HG03378 (cell line): ENCODE results near the gene CYP2C8.
"Not testable (repeated sequence)": the region's sequence is repeated elsewhere in the genome, so short reads cannot be mapped to it uniquely, and the experiment has no call there.

Source experiments
- ATAC-seq: cut with Tn5 transposase; IDR thresholded peaks from one replicate; pipeline ENCODE4 v1.9.1; 2021; ENCODE audit warnings: mild to moderate bottlenecking, moderate library complexity; ENCODE audit not compliant: unreplicated experiment

CYP2C8 gene

DNA sequence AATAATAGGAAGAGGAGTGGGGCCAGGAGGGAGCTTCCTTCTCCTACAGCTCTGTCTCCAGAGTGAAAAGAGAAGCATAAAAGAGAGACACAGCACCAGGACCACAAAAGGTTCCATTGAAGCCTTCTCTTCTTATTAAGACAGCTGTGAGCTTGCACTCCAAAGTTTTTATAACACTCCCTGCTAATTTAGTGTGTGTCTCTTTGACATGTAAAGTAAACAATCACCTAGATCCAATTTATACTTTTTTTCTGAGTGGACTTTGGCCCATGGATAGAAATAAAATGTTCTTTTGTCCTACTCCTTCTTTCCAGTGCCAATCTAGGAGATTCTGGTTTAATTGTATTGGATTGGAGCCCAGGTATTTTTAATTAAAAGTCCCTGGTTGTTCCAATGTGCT lies at the start of gene CYP2C8:
TSS of gene CYP2C8 (minus strand) at position 212 of the 400 bp plus-strand sequence. CDS start at position 117, 95 bp downstream.
- ATAC-seq = no peak

DNA sequence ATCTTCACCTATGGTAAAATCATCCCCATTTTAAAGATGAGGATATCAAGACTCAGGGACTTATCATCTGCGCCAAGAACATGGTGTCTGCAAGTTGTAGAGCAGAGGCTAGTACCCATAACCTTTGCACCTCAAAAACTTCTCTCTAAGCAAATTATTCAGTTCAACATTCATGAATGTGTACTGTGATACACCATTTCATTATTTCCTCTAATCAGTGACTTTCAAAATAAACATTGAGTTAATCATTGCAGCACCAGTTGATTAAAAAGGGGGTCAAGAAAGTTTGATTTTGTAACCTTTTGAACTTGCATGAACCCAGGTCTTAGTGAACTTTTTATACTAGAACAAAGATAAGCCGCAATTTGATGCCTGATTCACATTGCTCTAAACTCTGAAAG lies 47.6 kb upstream of the CYP2C8 start:
- ATAC-seq = no peak

DNA sequence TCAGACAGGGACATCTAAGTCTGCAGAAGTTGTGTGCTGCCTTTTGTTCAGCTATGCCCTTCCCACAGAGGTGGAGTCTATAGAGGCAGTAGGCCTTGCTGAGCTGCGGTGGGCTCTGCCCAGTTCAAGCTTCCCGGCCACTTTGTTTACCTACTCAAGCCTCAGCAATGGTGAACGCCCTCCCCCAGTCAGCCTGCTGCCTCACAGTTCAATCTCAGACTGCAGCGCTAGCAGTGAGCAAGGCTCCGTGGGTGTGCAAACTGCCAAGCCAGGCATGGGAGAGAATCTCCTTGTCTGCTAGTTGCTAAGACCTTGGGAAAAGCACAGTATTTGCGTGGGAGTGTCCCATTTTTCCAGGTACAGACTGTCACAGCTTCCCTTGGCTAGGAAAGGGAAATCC lies 41.5 kb upstream of the CYP2C8 start:
- ATAC-seq = not testable (repeated sequence)

DNA sequence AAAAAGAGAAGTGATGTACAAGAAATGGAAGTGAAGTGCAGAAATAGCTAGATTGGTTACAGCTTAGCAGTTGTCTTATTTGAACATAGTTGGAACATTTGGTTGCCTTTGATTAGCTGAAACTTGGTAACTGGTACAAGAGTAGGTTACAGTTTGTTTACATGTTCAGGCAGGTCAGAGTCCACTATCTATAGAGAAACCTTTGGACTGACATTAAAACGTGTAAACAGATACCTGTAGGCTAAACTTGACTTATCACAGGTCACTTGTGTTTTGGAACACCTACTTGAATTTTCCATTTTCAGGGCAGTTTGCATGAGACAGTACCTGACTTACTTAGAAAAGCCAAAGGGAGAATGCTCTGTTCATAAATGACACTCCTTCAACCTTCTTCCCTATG lies 28.5 kb upstream of the CYP2C8 start:
- ATAC-seq = no peak

DNA sequence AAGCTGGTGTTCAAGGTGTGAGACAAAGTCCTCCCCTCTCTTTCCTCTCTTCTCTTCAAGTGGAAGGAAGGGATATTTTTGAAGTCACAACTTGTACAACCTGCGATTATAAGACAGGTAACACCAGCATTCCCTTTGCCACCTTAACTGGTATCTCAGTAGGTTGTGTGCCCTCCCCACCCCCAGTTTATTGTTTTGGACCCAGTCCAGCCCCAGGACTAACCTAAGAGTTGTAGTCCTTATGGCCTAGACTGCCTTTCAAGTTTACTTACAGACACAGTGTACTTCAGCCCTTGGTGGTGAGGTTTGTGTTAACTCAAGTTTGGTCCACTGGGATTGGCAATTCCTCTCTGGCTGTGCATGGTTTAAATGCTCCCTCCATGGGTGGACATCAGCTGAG lies 26.8 kb upstream of the CYP2C8 start:
- ATAC-seq = no peak

DNA sequence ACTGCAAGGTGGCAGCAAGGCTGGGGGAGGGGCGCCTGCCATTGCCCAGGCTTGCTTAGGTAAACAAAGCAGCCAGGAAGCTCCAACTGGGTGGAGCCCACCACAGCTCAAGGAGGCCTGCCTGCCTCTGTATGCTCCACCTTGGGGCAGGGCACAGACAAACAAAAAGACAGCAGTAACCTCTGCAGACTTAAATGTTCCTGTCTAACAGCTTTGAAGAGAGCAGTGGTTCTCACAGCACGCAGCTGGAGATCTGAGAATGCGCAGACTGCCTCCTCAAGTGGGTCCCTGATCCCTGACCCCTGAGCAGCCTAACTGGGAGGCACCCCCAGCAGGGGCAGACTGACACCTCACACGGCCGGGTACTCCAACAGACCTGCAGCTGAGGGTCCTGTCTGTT lies 10.3 kb upstream of the CYP2C8 start:
- ATAC-seq = not testable (repeated sequence)

DNA sequence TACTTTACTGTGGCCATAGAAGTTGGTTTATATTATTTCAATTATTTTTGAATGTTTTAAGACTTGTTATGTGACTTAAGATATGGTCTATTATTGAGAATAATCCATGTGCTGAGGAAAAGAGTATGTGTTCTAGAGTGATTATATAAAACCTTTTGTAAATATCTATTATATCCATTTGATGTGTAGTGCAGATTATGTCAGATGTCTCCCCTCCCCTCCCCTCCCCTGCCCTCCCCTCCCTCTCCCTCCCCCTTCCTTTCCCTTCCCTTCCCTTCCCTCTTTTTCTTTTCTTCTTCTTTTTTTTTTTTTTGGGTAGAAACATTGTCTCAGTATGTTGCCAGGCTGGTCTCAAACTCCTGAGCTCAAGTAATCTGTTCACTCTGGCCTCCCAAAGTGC lies 8.3 kb upstream of the CYP2C8 start:
- no peak for ATAC-seq

DNA sequence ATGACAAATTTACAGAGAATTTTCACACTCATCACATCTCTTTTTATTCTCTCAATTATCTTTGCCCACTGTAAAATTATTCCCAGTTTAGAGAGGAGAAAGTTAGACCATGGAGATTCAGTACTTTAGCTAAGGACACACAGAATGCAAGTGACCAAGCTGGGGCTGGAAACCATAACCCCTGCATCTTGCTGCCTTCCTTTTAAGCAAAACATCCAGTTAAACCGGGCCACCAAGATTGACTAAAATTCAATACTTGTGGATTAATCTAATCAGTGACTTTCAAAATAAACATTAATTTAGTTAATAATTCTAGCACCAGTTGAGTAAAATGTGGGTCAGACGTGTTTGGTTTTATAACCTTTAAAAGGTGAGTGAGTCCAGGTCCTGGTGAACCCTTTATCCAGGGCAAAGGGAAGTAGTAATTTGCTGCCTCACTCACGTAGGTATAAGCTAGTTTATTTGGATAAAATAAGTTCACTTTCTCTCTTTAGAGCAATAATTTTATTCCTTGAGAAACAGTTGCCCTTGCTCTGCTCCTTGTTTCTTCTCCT lies 1.9 kb upstream of the CYP2C8 start:
- no peak for ATAC-seq

DNA sequence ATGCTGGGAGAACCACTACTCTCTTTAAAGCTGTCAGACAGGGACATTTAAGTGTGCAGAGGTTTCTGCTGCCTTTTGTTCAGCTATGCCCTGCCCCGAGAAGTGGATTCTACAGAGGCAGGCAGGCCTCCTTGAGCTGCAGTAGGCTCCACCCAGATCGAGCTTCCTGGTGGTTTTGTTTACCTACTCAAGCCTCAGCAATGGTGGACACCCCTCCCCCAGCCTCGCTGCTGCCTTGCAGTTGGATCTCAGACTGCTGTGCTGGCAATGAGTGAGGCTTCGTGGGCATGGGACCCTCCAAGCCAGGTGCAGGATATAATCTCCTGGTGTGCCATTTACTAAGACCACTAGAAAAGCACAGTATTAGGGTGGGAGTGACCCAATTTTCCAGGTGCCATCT lies 5.2 kb downstream of the CYP2C8 start:
- not testable (repeated sequence) for ATAC-seq

DNA sequence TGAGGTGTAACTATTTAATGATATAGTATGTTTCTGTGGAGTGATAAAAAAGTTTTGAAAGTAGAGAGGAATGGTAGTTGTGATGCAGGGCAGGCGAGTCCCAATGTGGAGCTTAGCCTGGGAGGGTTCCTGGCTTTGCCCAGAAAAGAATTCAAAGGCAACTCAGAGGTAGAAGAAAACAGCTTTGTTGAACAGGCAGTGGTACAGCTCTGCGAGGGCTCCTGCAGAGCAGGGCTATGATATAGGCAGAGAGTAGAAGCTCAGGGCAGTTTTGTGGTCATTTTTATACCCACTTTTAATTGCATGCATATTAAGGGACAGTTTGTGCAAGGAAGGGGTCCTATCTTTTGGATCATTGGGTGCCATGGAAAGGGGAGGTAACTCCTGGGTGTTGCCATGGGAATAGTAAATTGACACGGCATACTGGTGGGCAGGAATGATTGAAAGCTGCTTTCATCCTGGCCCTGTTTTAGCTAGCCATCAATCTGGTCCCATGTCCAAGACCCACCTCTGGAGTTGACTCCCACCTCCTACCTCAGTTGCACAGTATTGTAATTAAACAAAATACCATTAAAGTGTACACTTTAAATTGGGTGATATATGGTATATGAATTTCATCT lies 12.4 kb downstream of the CYP2C8 start:
- ATAC-seq = no peak

DNA sequence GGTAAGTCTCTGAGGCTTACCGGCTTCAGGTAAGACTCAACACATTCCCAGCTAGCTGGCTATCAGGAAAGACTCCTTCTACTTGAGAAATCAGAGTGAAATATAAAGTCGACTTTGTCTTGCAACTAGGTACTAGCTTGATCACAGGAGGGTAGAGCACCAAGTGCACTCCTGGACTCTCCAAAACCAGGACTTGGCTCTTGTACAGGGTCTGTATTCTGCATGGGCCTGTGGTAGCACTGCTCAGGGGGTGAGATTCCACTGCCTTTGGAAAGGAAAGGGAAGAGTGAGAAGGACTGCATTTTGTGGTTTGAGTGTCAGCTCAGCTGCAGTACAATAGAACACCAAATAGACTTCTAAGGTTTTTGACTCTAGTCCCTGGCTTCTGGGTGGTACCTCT lies 19.4 kb downstream of the CYP2C8 start:
- no peak for ATAC-seq

DNA sequence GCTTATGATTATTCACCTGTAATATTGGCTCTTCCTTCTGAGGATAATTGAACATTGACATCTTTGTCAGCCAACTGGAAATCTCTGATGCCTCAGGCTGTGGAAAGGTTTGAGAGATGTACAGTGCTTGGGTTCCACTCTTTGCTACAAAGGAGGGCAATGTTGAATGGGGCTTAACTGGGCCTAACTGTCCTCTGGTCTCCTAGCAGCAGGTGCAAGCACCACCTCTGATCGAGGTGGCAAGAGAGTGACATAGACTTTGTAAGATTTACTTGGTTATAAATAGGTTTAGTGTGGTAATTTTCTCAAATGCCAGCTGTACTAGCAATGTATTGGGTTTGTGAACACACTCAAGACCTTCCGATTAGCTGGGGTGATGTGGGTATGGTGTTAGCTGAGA lies 21.1 kb downstream of the CYP2C8 start:
- ATAC-seq = no peak

DNA sequence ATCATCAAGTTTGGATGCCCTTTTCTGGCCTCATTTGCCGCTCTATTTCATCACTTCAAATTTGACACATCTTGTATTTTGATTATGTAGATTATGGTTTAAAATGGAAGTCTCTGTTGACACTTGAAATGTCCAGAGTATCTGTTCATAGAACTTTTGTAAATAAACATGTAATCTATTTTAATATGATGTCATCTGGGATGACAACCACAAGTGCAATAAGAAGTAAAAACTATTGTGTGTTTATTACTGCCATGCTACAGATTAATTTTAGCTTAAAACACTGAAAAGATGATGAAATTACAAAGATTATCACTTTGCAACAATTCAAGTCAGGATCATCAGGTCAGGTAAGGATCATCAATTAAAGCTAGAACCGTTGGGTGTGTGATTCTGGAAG lies 30.0 kb downstream of the CYP2C8 start:
- ATAC-seq = no peak

DNA sequence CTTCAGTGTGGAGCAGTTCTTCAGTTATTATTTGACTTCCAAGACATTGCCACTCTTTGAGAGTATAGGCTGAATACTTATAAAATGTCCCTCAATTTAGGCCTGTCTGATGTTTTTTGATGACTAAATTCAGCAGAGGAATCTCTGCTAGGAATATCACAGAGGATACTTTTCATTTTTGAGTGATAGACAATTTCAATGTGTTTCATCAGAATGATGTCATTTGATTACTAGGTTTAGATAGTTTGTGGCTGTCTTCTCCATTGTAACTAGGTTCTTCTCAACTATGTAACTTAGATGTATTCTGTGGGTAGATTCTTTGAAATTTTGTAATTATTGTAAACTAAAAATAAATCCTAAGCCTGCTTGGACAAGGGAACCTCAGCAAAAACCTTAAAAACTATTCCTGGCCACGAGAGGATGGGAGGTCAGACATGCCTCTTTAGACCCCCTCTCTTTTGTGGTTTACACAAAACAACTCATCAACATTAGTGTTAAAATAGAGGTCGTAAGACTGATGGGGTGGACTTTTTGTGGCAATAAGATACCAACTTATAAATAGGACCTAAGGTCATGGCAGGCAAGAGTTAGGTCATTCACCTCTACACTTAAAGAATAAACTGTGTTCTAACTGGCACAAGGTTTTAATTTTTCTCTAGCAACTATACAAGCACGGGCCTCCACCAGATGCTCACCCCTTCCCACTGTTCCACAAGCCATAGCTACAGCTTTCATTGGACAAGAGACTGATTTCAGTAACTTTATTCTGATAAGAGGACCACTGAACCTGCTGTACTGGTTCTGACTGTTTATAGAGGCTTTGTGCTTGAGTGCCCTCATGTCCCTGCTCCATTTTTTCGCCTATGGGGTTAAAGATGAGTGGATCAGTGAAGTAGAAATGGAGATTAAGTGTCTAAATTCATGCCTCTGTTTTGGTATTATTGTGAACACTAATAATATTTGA lies 33.7 kb downstream of the CYP2C8 start:
- ATAC-seq = no peak

DNA sequence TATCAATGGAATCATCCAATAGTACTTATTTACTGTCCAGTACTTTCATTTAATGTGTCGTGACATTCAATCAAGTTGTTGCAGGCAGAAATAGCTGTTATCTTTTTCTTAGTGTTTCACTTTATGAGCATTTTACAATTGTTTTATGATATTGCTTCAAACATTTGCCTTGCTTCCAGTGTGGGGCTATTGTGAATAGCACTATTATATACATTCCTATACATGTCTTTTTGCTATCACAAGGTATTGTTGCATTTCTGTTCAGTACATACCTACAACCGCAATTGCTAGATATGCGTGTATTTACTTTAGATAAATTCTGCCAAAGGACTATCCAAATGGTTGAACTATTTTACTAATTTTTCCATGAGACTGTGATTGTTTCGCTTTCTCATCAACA lies 34.9 kb downstream of the CYP2C8 start:
- ATAC-seq = no peak

DNA sequence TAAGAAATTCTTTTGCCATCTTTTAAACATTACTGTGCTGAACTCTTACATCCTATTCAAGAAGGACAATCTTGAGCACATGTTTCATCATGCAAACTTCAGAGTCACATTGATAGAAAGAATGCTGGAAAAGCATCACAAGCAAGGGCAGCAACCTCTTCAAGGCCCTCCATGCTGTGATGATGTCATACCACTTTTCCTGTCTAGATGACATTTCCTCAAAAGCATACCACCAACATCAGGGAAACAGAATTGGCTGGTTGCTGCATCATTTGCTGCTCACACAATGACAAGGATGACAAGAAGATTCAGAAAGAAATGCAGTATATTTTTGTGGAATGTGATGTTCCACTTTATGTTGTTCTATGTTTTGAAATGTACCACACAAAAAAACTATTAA lies 37.6 kb downstream of the CYP2C8 start:
- ATAC-seq = no peak

DNA sequence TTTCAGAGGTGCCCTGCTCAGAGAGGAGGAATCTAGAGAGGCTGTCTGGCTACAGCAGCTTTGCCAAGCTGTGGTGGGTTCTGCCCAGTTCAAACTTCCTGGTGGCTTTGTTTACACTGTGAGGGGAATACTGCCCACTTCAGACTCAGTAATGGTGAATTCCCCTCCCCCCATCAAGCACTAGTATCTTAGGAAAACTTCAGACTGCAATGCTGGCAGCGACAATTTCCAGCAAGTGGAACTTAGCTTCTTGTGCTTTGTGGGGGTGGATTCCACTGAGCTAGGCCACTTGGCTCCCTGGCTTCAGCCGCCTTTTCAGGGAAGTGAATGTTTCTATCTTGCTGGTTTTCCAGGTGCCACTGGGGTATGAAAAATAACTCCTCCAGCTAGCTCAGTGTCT lies 42.8 kb downstream of the CYP2C8 start:
- ATAC-seq = no peak

DNA sequence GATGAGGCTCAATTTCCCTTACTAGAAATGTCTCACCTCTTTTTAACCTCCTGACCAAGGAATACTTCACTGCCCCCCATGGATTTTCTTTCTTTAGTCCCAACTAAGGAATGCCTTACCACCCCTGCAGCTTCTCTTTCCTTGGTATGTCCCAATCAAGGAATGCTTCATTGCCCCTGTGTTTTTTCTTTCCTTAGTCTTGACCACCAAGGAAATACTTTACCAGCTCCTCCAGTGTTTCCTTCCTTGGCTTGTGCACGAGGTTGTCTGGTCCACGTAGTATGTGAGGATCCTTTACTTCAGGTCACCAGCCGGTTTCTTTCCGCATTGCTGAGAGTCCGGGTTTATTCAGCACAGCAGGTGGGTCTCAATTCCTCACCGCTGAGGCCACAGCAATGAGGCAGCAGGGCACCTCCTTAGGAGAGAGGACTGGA lies 71.5 kb downstream of the CYP2C8 start:
- no peak for ATAC-seq

DNA sequence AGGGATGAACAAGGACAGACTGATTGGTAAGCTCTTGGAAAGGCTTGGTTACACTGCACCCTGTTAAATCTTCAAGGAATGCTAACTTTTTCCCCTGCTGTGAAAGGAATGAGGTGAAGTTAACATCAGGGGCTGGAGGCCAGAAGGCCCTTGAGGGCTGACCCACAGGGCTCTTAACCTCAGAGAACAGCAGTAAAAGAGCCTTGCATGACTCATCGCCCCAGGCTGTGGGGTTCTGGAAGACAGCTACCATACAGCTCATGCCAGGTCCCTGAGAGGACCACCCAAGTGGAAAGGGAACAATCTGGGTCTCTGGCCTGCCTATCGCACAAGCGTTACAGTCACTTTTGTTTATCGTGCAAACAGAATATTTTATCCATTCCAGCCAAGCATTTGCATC lies 76.5 kb downstream of the CYP2C8 start:
- no peak for ATAC-seq

DNA sequence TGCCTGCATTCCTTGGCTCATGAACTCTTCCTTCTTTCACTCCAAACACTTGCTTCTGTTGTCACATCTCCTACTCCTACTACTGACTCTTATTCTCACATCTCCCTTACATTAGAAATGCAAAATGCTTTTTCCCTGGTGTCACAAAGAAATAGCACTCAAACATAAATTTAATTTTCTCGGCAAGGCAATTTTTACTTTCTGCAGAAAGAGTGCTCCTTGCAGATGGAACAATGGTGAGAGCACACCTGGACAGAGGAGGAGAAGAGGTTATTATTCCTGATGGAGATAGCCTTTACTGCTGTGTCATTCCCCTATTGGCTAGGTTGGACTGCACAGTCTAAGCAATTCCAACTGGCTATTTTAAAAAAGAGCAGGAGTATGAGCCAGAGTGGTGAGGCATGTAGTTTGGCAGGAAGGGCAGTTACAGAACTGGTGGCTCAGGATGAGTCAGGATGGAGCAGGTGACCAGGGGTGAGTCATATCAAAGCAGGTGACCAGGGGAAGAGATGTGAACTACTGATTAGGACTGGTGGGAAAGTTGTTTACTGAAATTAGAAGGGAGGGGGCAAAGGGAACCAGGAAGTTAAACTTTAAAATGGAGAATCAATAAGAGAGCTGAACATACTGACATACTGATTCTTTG lies 77.9 kb downstream of the CYP2C8 start:
- ATAC-seq = no peak

DNA sequence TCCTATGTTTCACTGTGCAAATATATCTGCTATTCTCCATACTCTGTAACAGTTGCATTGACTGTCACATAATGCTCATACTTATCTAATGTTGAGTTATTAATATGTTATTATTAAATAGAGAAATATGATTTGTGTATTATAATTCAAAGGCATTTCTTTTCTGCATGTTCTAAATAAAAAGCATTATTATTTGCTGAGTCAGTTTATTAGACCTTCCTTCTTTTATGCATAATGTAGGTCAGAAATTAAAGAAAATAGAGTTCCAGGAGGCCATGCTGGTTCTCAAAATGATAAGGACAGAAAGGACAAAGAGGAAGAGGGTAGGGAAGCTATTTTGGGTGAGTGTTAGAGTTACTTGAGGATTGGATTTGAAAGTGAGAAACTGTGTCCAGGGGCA lies 80.1 kb downstream of the CYP2C8 start:
- ATAC-seq = no peak
